ENCODE results near the gene RTEL1. TPM values are rescaled to one million over a fixed set of nuclear protein-coding genes. Genes with fewer than 3 reads are reported as not detected.
A peak's percentile ranks its signal among the peaks of the same experiment; 100 is the strongest.
"Not testable (repeated sequence)": the region's sequence is repeated elsewhere in the genome, so short reads cannot be mapped to it uniquely, and the experiment has no call there.

RTEL1 gene
- polyA plus RNA-seq, 1 experiment: 11.3 TPM

- TF ChIP-seq CTCF (IDR thresholded peaks at IDR 0.05; ENCODE audit: low read depth, low read length): no peak
- Histone ChIP-seq H3K4me3 (ENCODE audit: low read depth, low read length) (no peak overlapping the region), H3K9me3 (ENCODE audit: control insufficient read depth, insufficient read depth, low read length) (no peaks in the 10 kb centered on the region; the same call in 1 of the 2 replicates), H3K27ac (ENCODE audit: low read depth, low read length) (no peak overlapping the region), H3K27me3 (ENCODE audit: control insufficient read depth, insufficient read depth, low read length) (no peaks in the 10 kb centered on the region)
- POLR2A ChIA-PET: interaction anchor here (0.7 kb wide), 1 partner anchor 147 kb away, joined by 3 read pairs; no protein-coding TSS in a partner anchor
- CTCF ChIA-PET: no interaction called here
- no peak for DNase-seq (ENCODE audit: low read depth, low spot score)
Observed at GRCh38 chr20:63640086-63640485, 18.0 kb upstream of the RTEL1 start.

- H3K27ac ChIP-seq (ENCODE audit: low read depth, low read length); H3K9me3 ChIP-seq (ENCODE audit: control insufficient read depth, insufficient read depth, low read length); H3K4me3 ChIP-seq (ENCODE audit: low read depth, low read length); POLR2A ChIA-PET; H3K27me3 ChIP-seq (ENCODE audit: control insufficient read depth, insufficient read depth, low read length); DNase-seq (ENCODE audit: low read depth, low spot score): not testable (repeated sequence)
- CTCF ChIA-PET: interaction anchor here (2.3 kb wide), 1 partner anchor 102 kb away, joined by 10 read pairs; the partner anchor contains the start of gene PTK6
Observed at GRCh38 chr20:63640686-63641085, 17.4 kb upstream of the RTEL1 start.

GRCh38 chr20:63641146-63641791 lies 16.8 kb upstream of the RTEL1 start:
- Histone ChIP-seq H3K27ac (ENCODE audit: low read depth, low read length) (no peak overlapping the region), H3K9me3 (ENCODE audit: control insufficient read depth, insufficient read depth, low read length) (no peaks in the 10 kb centered on the region; the same call in 1 of the 2 replicates), H3K27me3 (ENCODE audit: control insufficient read depth, insufficient read depth, low read length) (no peaks in the 10 kb centered on the region), H3K4me3 (ENCODE audit: low read depth, low read length) (peak overlapping the region; percentile 40)
- no peak for TF ChIP-seq CTCF (IDR thresholded peaks at IDR 0.05; ENCODE audit: low read depth, low read length)
- no peak for DNase-seq (ENCODE audit: low read depth, low spot score)
- POLR2A ChIA-PET: interaction anchor here (1.1 to 2.0 kb wide), 2 partner anchors 11 to 14 kb away, joined by 4 to 6 read pairs; partner anchors contain the start of gene GMEB2
- CTCF ChIA-PET: interaction anchor here (0.6 to 2.3 kb wide), 4 partner anchors 103 to 1300 kb away, joined by 3 to 10 read pairs (median 3); partner anchors contain the start of genes PRPF6 and PTK6

- H3K9me3 ChIP-seq (ENCODE audit: control insufficient read depth, insufficient read depth, low read length): no peaks in the 10 kb centered on the region; the same call in 1 of the 2 replicates
- DNase-seq (ENCODE audit: low read depth, low spot score): no peak
- H3K27ac ChIP-seq (ENCODE audit: low read depth, low read length): no peak overlapping the region
- POLR2A ChIA-PET: interaction anchor here (0.7 to 2.0 kb wide), 3 partner anchors 10 to 66 kb away, joined by 3 to 6 read pairs (median 4); partner anchors contain the start of genes ARFRP1 and GMEB2
- TF ChIP-seq CTCF (IDR thresholded peaks at IDR 0.05; ENCODE audit: low read depth, low read length): peak; percentile 43
- peak overlapping the region; percentile 55 for H3K4me3 ChIP-seq (ENCODE audit: low read depth, low read length)
- H3K27me3 ChIP-seq (ENCODE audit: control insufficient read depth, insufficient read depth, low read length): no peaks in the 10 kb centered on the region
- CTCF ChIA-PET: interaction anchor here (0.6 to 2.3 kb wide), 5 partner anchors 104 to 1301 kb away, joined by 3 to 10 read pairs (median 3); partner anchors contain the start of genes PRPF6 and PTK6
Observed at GRCh38 chr20:63641792-63642523, 16.2 kb upstream of the RTEL1 start.

- H3K27me3 ChIP-seq (ENCODE audit: control insufficient read depth, insufficient read depth, low read length): no peaks in the 10 kb centered on the region
- DNase-seq (ENCODE audit: low read depth, low spot score): no peak
- TF ChIP-seq CTCF (IDR thresholded peaks at IDR 0.05; ENCODE audit: low read depth, low read length): no peak
- H3K4me3 ChIP-seq (ENCODE audit: low read depth, low read length): peak overlapping the region; percentile 55; the same call in 1 of the 2 replicates
- POLR2A ChIA-PET: interaction anchor here (0.7 to 2.0 kb wide), 3 partner anchors 9 to 65 kb away, joined by 3 to 6 read pairs (median 4); partner anchors contain the start of genes ARFRP1 and GMEB2
- H3K27ac ChIP-seq (ENCODE audit: low read depth, low read length): no peak overlapping the region
- no peaks in the 10 kb centered on the region; the same call in 1 of the 2 replicates for H3K9me3 ChIP-seq (ENCODE audit: control insufficient read depth, insufficient read depth, low read length)
- CTCF ChIA-PET: interaction anchor here (0.6 to 2.3 kb wide), 2 partner anchors 104 to 252 kb away, joined by 4 to 10 read pairs; partner anchors contain the start of gene PTK6
Observed at GRCh38 chr20:63642527-63643247, 15.4 kb upstream of the RTEL1 start.

All from AG04450 (cell line).